GM21717 (cell line): Measurements from ENCODE around the gene TPX2.

Experiments
- ATAC-seq: cut with Tn5 transposase; IDR thresholded peaks from one replicate; pipeline ENCODE4 v1.9.1; 2021; ENCODE audit warnings: mild to moderate bottlenecking, moderate library complexity; ENCODE audit not compliant: unreplicated experiment

Gene TPX2

DNA sequence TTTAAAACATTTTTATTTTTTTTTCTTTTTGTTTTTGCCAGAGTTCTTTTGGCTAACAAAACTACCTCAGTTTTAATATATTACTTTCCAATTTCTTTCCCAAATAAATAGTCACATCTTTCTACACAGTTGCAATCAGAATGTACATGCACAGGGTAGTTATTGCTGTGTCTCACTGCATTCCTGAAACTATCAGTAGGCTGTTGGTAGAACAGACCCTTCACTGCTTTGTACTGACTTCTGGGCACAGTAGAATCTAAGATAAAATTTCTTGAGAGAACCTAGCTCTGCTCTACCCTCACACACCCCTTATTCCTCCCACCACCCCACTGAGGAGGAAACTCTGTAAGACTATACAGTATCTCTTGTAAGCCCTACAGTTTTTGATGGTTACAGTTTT is 19.9 kb downstream of the TPX2 start:
- no peak for ATAC-seq

DNA sequence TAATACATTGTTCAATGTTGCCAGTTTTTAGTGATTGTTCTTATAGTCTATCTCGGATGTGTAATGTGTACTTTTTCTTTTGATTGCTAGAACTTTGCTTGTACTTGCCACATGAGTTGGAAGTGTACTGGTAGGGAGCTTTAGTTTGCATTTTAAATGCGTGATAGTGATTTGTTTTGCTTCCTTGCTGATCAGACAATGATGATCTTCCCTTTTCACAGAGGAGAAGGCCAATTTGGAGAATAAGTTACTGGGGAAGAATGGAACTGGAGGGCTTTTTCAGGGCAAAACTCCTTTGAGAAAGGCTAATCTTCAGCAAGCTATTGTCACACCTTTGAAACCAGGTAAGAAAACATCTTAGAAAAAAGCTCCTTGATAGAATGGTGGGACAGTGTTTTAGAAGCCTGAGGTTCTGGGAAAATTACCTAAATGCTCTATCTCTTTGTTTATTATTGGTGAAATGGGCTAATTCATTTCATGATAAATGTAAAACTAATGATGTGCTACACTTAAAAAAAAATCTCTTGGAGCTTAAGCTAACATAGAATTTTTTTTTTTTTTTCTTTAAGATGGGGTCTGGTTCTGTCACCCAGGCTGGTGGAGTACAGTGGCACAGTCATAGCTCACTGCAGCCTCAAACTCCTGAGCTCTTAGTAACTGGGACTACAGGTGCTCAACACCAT is 20.9 kb downstream of the TPX2 start:
- no peak for ATAC-seq

DNA sequence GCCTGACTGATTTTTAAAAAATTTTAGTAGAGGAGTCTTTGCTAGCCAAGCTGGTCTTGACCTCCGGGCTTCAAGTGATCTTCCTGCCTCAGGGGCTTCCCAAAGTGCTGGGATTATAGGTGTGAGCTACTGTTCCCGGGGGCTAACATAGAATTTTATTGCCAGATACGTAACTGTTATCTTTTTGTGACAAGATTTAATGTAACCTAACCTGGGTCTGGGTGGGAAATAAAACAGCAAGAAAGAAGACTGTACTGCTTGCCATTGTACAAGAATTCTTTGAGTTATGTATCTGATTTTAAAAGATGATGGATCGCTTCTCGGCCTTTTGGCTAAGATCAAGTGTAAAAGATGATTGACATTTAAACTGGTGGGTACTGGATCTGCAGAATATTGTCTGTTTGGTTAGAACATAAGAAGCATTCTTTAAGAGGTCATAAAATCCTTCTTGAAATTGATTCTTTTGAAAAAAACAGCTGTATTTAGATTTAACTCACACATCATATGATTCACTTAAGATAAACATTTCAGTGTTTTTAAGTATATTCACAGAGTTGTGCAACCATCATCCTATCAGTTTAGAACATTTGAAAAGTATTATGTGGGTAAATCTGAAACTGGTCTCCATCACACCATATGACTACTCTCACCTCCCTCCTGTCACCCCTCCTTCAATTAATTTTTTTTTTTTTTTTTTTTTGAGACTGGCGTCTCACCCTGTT is 21.6 kb downstream of the TPX2 start:
- ATAC-seq, result no peak

DNA sequence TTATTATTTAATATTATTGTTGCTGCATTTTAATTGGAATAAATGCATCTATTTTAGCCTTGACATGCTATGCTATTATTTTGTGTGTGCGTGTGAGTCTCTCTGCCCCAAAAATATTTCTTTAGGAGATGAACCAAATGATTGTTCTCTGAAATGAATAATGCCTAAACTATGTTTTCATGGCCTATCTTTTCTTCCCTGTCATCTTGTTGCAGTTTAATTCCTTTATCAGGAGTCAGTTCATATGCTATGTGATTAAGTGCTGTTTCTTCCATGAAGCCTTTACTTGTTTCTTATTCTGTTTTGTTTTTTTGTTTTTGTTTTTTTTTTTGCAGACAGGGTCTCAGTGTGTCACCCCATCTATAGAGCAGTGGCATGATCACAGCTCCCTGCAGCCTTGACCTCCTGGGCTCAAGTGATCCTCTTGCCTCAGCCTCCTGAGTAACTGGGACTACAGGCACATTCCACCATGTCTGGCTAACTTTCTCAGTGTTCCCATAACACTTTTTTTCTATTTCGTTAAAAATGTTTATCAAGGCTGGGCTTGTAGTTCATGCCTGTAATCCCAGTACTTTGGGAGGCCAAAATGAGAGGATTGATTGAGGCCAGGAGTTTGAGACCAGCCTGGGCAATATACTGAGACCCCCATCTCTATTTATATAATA is 25.7 kb downstream of the TPX2 start:
- no peak for ATAC-seq

GRCh38 chr20:31767805-31768204 is 28.7 kb downstream of the TPX2 start:
- no peak for ATAC-seq

- ATAC-seq, result no peak
Observed at GRCh38 chr20:31769681-31770080, 30.6 kb downstream of the TPX2 start.

- no peak for ATAC-seq
Observed at GRCh38 chr20:31770243-31770642, 31.2 kb downstream of the TPX2 start.

DNA sequence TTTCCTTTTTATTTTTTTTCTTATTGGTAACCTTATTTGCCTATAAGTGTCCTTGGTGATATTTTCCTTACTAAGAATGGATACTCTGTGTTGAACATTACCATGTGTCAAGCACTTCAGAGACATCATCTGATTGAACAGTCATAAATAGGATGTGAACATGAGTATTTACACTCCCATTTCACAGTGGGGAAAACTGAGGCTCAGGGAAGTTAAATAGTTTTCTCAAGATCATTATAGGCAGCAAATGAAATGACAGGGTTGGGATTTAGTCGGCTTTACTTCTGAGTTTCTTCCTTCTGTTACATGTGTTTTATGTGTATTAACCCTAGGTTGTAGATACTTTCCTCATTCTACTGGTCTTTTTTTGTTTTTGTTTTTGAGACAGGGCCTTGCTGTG is 35.3 kb downstream of the TPX2 start:
- ATAC-seq, result no peak

- ATAC-seq, result no peak
Observed at GRCh38 chr20:31780839-31781238, 41.7 kb downstream of the TPX2 start.

DNA sequence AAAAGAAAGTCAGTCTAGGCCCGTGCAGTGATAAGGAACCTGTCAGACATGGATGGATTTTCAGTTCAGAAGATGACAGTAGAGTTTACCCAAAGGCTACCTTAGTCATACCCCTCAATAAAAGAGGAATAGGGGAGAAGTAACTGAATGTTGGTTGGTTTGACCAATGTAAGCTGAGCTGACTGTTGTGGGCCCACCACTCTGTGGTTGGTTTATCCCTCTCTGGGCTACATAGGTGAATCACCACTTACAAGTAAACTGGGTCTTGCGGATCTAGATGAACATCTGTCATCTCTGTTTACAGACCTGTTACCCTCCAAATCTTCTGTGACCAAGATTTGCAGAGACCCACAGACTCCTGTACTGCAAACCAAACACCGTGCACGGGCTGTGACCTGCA is 42.9 kb downstream of the TPX2 start:
- no peak for ATAC-seq

GRCh38 chr20:31784354-31785044 is 45.4 kb downstream of the TPX2 start:
- ATAC-seq, result no peak

DNA sequence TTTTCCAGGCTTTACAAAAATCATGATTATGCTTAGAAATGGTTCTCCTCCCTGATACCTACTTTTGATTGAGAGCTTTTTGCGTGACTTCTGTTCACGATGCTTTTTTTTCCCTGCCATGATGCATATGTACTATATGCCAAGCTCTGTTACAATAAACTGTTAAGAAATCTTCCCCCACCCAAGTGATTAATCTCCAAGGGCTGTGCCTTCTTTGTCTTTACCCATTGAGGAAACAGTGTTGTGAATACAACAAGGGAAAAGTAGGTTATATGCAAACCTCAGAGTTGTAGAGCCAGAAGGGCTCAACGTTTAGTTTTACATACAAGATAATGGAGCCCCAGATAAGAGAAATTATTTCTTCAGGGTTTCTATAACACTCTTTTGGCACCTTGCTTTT is 46.0 kb downstream of the TPX2 start:
- no peak for ATAC-seq

- ATAC-seq, result no peak
Observed at GRCh38 chr20:31788578-31788977, 49.5 kb downstream of the TPX2 start.

DNA sequence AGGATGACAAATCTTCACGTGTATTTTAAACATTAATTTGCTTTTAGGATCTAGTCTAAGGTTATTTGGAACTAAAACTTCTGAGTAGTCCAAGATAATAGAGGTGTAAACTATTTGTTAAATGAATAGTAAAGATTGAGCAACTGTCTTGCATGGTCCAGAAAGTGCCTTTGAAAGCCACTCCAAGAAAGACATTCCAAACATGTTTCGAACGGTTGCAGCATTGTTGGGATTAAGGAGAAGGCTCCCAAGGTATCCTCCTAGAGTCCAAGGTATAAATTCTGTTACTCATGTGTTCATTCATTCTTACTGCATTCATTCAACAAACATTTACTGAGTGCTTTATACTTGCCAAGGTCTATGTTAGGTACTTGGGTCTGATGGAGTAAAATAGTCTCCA is 51.3 kb downstream of the TPX2 start:
- no peak for ATAC-seq

- no peak for ATAC-seq
Observed at GRCh38 chr20:31797364-31797763, 58.3 kb downstream of the TPX2 start.

GRCh38 chr20:31801508-31801907 is 62.4 kb downstream of the TPX2 start:
- no peak for ATAC-seq

GRCh38 chr20:31803552-31804291 is 64.6 kb downstream of the TPX2 start:
- ATAC-seq, result no peak

- no peak for ATAC-seq
Observed at GRCh38 chr20:31806564-31807355, 67.7 kb downstream of the TPX2 start.

GRCh38 chr20:31808481-31808880 is 69.4 kb downstream of the TPX2 start:
- no peak for ATAC-seq

GRCh38 chr20:31809661-31810060 is 70.6 kb downstream of the TPX2 start:
- ATAC-seq, result no peak
